H1 (cell line): ENCODE results near the gene RAB11FIP3. TPM values are rescaled to one million over a fixed set of nuclear protein-coding genes. Genes with fewer than 3 reads are reported as not detected.

Experiments used
- CTCF ChIA-PET: fragments of 300-600 bp; sonication (Branson Sonifier 250); formaldehyde crosslinking; loops from one replicate; lab custom pipeline; 2021; ENCODE audit not compliant: partially characterized antibody; lab: Charles Lee
- POLR2A ChIA-PET: fragments of 300-600 bp; sonication (Branson Sonifier 250); formaldehyde crosslinking; loops from one replicate; lab custom pipeline; 2021; ENCODE audit warnings: inconsistent platforms; ENCODE audit not compliant: partially characterized antibody; lab: Charles Lee
- DNase-seq, 2 experiments: peaks; one replicate each; pipeline versions ENCODE4 v3.0.0 to v3.0.0-alpha.2; 2010 to 2022; ENCODE audit warnings: low spot score in 2 of 2, low read depth in 1 of 2, mixed read lengths in 1 of 2
- FAIRE-seq: peaks from 2 replicates; lab custom pipeline; 2011; peaks lifted over from hg19 to GRCh38; lab: Jason Lieb, UNC
- H2AFZ ChIP-seq: 2 replicates; pipeline ENCODE4 v1.8.1; 2012; ENCODE audit warnings: low read length, inconsistent platforms
- H2AK5ac ChIP-seq: 2 replicates; pipeline ENCODE4 v1.6.1; 2013; ENCODE audit warnings: low read depth, low read length
- H2BK120ac ChIP-seq: replicated peaks from 2 replicates; pipeline ENCODE3; 2013; ENCODE audit warnings: low read depth, low read length, inconsistent platforms
- H2BK12ac ChIP-seq: 2 replicates; pipeline ENCODE4 v1.6.1; 2013; ENCODE audit warnings: low read depth, low read length
- H2BK15ac ChIP-seq: 2 replicates; pipeline ENCODE4 v1.6.1; 2013; ENCODE audit warnings: low read length
- H2BK20ac ChIP-seq: 2 replicates; pipeline ENCODE4 v1.6.1; 2013; ENCODE audit warnings: low read length
- H2BK5ac ChIP-seq: 2 replicates; pipeline ENCODE4 v1.6.1; 2013; ENCODE audit warnings: low read depth, low read length
- H3K14ac ChIP-seq: 2 replicates; pipeline ENCODE4 v1.6.1; 2013; ENCODE audit warnings: inconsistent platforms; ENCODE audit not compliant: insufficient read length
- H3K18ac ChIP-seq: 2 replicates; pipeline ENCODE4 v1.6.1; 2013; ENCODE audit warnings: low read length; ENCODE audit errors: extremely low read depth
- H3K23ac ChIP-seq: 2 replicates; pipeline ENCODE4 v1.6.1; 2013; ENCODE audit warnings: inconsistent platforms; ENCODE audit not compliant: insufficient read length
- H3K23me2 ChIP-seq: 2 replicates; pipeline ENCODE4 v1.6.1; 2013; ENCODE audit warnings: low read depth, low read length
- H3K27ac ChIP-seq: 2 replicates; pipeline ENCODE4 v1.6.1; 2011; ENCODE audit warnings: low read depth, low read length, inconsistent platforms
- H3K27me3 ChIP-seq, 4 experiments: replicated peaks in 1 of 4; 1 replicate in 1 of 4; 2 replicates in 3 of 4; pipeline versions ENCODE4 v1.6.1 to v1.8.1; 2011 to 2013; ENCODE audit warnings: low read length in 3 of 4, mild to moderate bottlenecking in 3 of 4, inconsistent platforms in 2 of 4, mixed read lengths in 2 of 4, moderate library complexity in 1 of 4; ENCODE audit not compliant: control insufficient read depth in 3 of 4, insufficient read depth in 3 of 4; ENCODE audit errors: extremely low read depth in 1 of 4
- H3K36me3 ChIP-seq, 4 experiments: 2 replicates each; pipeline versions ENCODE4 v1.6.1 to v1.8.1; 2011 to 2013; ENCODE audit warnings: mild to moderate bottlenecking in 4 of 4, low read length in 3 of 4, moderate library complexity in 2 of 4, control low read depth in 1 of 4, inconsistent platforms in 1 of 4; ENCODE audit not compliant: insufficient read depth in 4 of 4, control insufficient read depth in 2 of 4
- H3K4ac ChIP-seq: replicated peaks from 2 replicates; pipeline ENCODE3; 2013; ENCODE audit warnings: low read length, low read depth, mixed read lengths, inconsistent platforms; ENCODE audit not compliant: insufficient read length
- H3K4me1 ChIP-seq, 4 experiments: replicated peaks in 1 of 4; 1 replicate in 1 of 4; 2 replicates in 3 of 4; pipeline versions ENCODE4 v1.6.1 to v1.8.1; 2011 to 2013; ENCODE audit warnings: low read length in 3 of 4, inconsistent platforms in 2 of 4, mixed read lengths in 1 of 4; ENCODE audit not compliant: insufficient read depth in 4 of 4, control insufficient read depth in 3 of 4
- H3K4me2 ChIP-seq, 2 experiments: 2 replicates each; pipeline versions ENCODE4 v1.6.1 to v1.8.1; 2011 to 2013; ENCODE audit warnings: low read depth in 2 of 2, low read length in 2 of 2, control low read depth in 1 of 2, inconsistent platforms in 1 of 2, mild to moderate bottlenecking in 1 of 2; ENCODE audit not compliant: insufficient read depth in 1 of 2
- H3K4me3 ChIP-seq, 4 experiments: fragments of 200-600, 300-600 bp in 1 of 4; sonication (generic), shearing (Covaris generic), sonication (Bioruptor Twin) in 1 of 4; 2 replicates each; pipeline versions ENCODE4 v1.5.1 to v1.8.1; 2011 to 2016; ENCODE audit warnings: low read length in 4 of 4, low read depth in 3 of 4, control low read depth in 2 of 4, inconsistent platforms in 2 of 4, mild to moderate bottlenecking in 2 of 4, mixed read lengths in 1 of 4, moderate library complexity in 1 of 4; ENCODE audit not compliant: insufficient read depth in 2 of 4; ENCODE audit errors: extremely low read depth in 1 of 4
- H3K56ac ChIP-seq: replicated peaks from 2 replicates; pipeline ENCODE3; 2013; ENCODE audit warnings: low read depth, mild to moderate bottlenecking, mixed read lengths, low read length, inconsistent platforms; ENCODE audit not compliant: insufficient read length
- H3K79me1 ChIP-seq: 2 replicates; pipeline ENCODE4 v1.6.1; 2013; ENCODE audit warnings: low read depth, low read length, control low read depth
- H3K79me2 ChIP-seq, 2 experiments: 2 replicates each; pipeline versions ENCODE4 v1.6.1 to v1.8.1; 2012 to 2013; ENCODE audit warnings: low read length in 2 of 2, mild to moderate bottlenecking in 2 of 2, inconsistent platforms in 1 of 2; ENCODE audit not compliant: insufficient read depth in 2 of 2, control insufficient read depth in 1 of 2
- H3K9ac ChIP-seq, 4 experiments: replicated peaks in 1 of 4; 1 replicate in 1 of 4; 2 replicates in 3 of 4; pipeline versions ENCODE4 v1.6.1 to v1.8.1; 2011 to 2013; ENCODE audit warnings: low read depth in 3 of 4, low read length in 3 of 4, control low read depth in 2 of 4, mild to moderate bottlenecking in 2 of 4, moderate library complexity in 2 of 4, inconsistent platforms in 1 of 4; ENCODE audit errors: extremely low read depth in 1 of 4
- H3K9me3 ChIP-seq, 2 experiments: 2 replicates each; pipeline versions ENCODE4 v1.6.1 to v1.8.1; 2012 to 2013; ENCODE audit warnings: mild to moderate bottlenecking in 2 of 2, moderate library complexity in 2 of 2, control low read depth in 1 of 2, inconsistent platforms in 1 of 2, low read depth in 1 of 2, low read length in 1 of 2, mixed read lengths in 1 of 2; ENCODE audit not compliant: insufficient read depth in 2 of 2
- H4K20me1 ChIP-seq, 2 experiments: replicated peaks in 1 of 2; 2 replicates each; pipeline versions ENCODE3 to v1.8.1; 2011 to 2013; ENCODE audit warnings: inconsistent platforms in 2 of 2, low read length in 2 of 2, mild to moderate bottlenecking in 1 of 2; ENCODE audit not compliant: insufficient read depth in 2 of 2, control insufficient read depth in 1 of 2
- H4K5ac ChIP-seq: 2 replicates; pipeline ENCODE4 v1.6.1; 2013; ENCODE audit warnings: low read length, low read depth, mixed read lengths, inconsistent platforms; ENCODE audit not compliant: insufficient read length
- H4K8ac ChIP-seq: 2 replicates; pipeline ENCODE4 v1.8.0; 2013; ENCODE audit warnings: mild to moderate bottlenecking, moderate library complexity, low read length, inconsistent platforms; ENCODE audit not compliant: insufficient read depth; ENCODE audit errors: extremely low read depth
- H4K91ac ChIP-seq: replicated peaks from 2 replicates; pipeline ENCODE3; 2013; ENCODE audit warnings: low read length, mixed read lengths, inconsistent platforms; ENCODE audit not compliant: insufficient read length
- ASH2L ChIP-seq: fragments of 200-600, 300-600 bp; sonication (generic); IDR thresholded peaks from one replicate; pipeline ENCODE4 v1.7.1; 2017; ENCODE audit warnings: low read length
- CBX5 ChIP-seq: fragments of 300-800, 300-1000 bp; sonication (generic); IDR thresholded peaks from 2 replicates; pipeline ENCODE4 v1.7.1; 2016; ENCODE audit warnings: antibody characterized with exemption, low read length, low read depth
- GTF2F1 ChIP-seq: IDR thresholded peaks from 2 replicates; pipeline ENCODE4 v1.6.1; 2012; ENCODE audit warnings: low read depth, low read length, improper control_type of control experiment, borderline replicate concordance
- HDAC6 ChIP-seq: IDR thresholded peaks from one replicate; pipeline ENCODE4 v1.7.1; 2012; ENCODE audit warnings: low read depth, mild to moderate bottlenecking, inconsistent platforms, low read length, moderate library complexity
- JUND ChIP-seq: IDR thresholded peaks from 2 replicates; pipeline ENCODE4 v1.6.1; 2011; ENCODE audit warnings: mild to moderate bottlenecking, improper control_type of control experiment, low read length
- NRF1 ChIP-seq: IDR thresholded peaks from 2 replicates; pipeline ENCODE4 v1.6.1; 2011; ENCODE audit warnings: mild to moderate bottlenecking, low read depth, low read length, improper control_type of control experiment
- RBBP5 ChIP-seq: IDR thresholded peaks from 2 replicates; pipeline ENCODE4 v1.7.1; 2012; ENCODE audit warnings: low read depth, mild to moderate bottlenecking, inconsistent platforms, low read length, moderate library complexity, borderline replicate concordance
- SIRT6 ChIP-seq: IDR thresholded peaks from one replicate; pipeline ENCODE4 v1.7.1; 2012; ENCODE audit warnings: low read length, inconsistent platforms
- YY1 ChIP-seq: IDR thresholded peaks from 2 replicates; pipeline ENCODE4 v1.6.1; 2011; ENCODE audit warnings: low read depth, mild to moderate bottlenecking, low read length
- WGBS, 2 experiments: shearing (Covaris generic) in 1 of 2; methylation state at CpG; one replicate each; pipeline versions ENCODE4 v1.1.6 to v1.1.7; 2013 to 2015; ENCODE audit warnings: low lambda C conversion rate in 2 of 2, mixed read lengths in 2 of 2, inconsistent platforms in 1 of 2, low coverage in 1 of 2, missing lambda C conversion rate in 1 of 2; ENCODE audit not compliant: insufficient replicate concordance in 2 of 2, insufficient coverage in 1 of 2, insufficient read length in 1 of 2; ENCODE audit errors: extremely low coverage in 1 of 2, missing lambda C conversion rate in 1 of 2; 5-methylcytosine and 5-hydroxymethylcytosine counted together
- polyA plus RNA-seq, 7 experiments: library from polyadenylated mRNA; depleted of rRNA in 3 of 7; stranded (reverse) in 5 of 7; unstranded in 2 of 7; fragments of >200 nt in 5 of 7; fragments of 200-250 nt in 2 of 7; gene quantifications; 1 replicate in 5 of 7; 2 replicates in 1 of 7; 4 replicates in 1 of 7; pipeline versions ENCODE4 v1.2.1 to v1.2.3, GENCODE V29; 2011 to 2013; ENCODE audit warnings: missing spikeins in 2 of 7, mixed read lengths in 2 of 7
- total RNA-seq: library from RNA; stranded (reverse); fragmentation: NEBNext Ultra II Directional; extraction: Animal tissue kit (Norgen Biotek cat#: 25700); gene quantifications from 2 replicates; pipeline ENCODE4 v1.2.1, GENCODE V29; 2021

The RAB11FIP3 gene
- total and polyA plus RNA-seq, 2 of the 8 experiments (the other 6 are each of a cell fraction or from before 2014, with no cell fraction given): 9.3 to 35.2 TPM

DNA sequence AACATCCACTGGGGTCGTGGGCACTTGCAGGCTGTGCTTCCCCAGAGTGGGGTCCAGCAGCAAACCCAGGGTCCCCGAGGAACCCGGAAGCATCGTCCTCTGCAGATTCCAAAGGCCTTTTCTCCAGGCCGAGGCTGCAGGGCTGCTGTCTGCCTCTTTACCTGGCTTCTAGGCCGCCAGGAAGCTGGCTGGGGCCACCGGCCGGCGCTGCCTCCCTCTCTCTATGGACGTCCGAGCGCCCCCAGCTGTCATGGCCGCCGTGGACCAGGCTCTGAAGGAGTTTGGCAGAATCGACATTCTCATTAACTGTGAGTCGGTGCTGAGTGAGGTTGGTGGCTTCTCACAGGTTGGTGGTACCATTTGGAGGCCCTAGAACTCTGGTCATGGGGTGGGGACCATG lies 18.2 kb upstream of the RAB11FIP3 start:
- 89% methylated on average over 15 of the region's 16 CpGs; no CpG with 5 or more reads in 1 of the 2 experiments for WGBS, 2 experiments
- POLR2A ChIA-PET: interaction anchor here (0.7 to 1.9 kb wide), 5 partner anchors 10 to 29 kb away, joined by 3 to 5 read pairs (median 4); no protein-coding TSS in a partner anchor
- no peak overlapping the region for H2AFZ ChIP-seq

More for the DNA sequence above, 18.2 kb upstream of the RAB11FIP3 start:
- H3K4ac ChIP-seq: no peak overlapping the region
- DNase-seq: no peak
- no peak overlapping the region for H2BK120ac ChIP-seq
- no peaks in the 10 kb centered on the region for H3K79me2 ChIP-seq
- H4K8ac ChIP-seq: no peak overlapping the region; the same call in 1 of the 2 replicates
- H3K9ac ChIP-seq: no peak overlapping the region
- H3K9me3 ChIP-seq: no peaks in the 10 kb centered on the region
- H3K18ac ChIP-seq: no peak overlapping the region
- H3K56ac ChIP-seq: no peak overlapping the region
- H3K4me2 ChIP-seq: no peak overlapping the region
- H2BK15ac ChIP-seq: no peak overlapping the region
- H3K23me2 ChIP-seq: no peaks in the 10 kb centered on the region
- H4K5ac ChIP-seq: no peak overlapping the region
- H4K91ac ChIP-seq: no peak overlapping the region
- H3K4me1 ChIP-seq: no peaks in the 10 kb centered on the region
- no peaks in the 10 kb centered on the region for H3K79me1 ChIP-seq
- peaks cover 0 to 1% of the 10 kb centered on the region in 2 experiments for H4K20me1 ChIP-seq
- no peak overlapping the region for H2BK5ac ChIP-seq
- no peak overlapping the region for H2BK12ac ChIP-seq
- no peak overlapping the region for H3K4me3 ChIP-seq
- no peak overlapping the region for H2BK20ac ChIP-seq
- H3K27me3 ChIP-seq: no peaks in the 10 kb centered on the region
- H3K27ac ChIP-seq: no peak overlapping the region
- H3K23ac ChIP-seq: no peak overlapping the region
- no peak for FAIRE-seq
- TF ChIP-seq NRF1 (no peak), JUND (no peak), RBBP5 (no peak), CBX5 (no peak), YY1 (peak; percentile 81), HDAC6 (no peak), SIRT6 (no peak), ASH2L (no peak), GTF2F1 (no peak)
- CTCF ChIA-PET: interaction anchor here (1.3 to 2.9 kb wide), 2 partner anchors 9 to 80 kb away, joined by 6 to 11 read pairs; no protein-coding TSS in a partner anchor
- H3K14ac ChIP-seq: no peak overlapping the region
- no peak overlapping the region for H2AK5ac ChIP-seq
- H3K36me3 ChIP-seq: peaks cover 0 to 3% (median 1%) of the 10 kb centered on the region in 4 experiments; a peak in 2 of 8 replicates
